Activated CD8-positive, alpha-beta memory T cell treated with anti-CD3 and anti-CD28 coated beads for 24 hours (primary cell): ENCODE results near the gene NPW.

Experiments
- DNase-seq: peaks from one replicate; pipeline ENCODE4 v3.0.0-alpha.2; 2020

Gene NPW

GRCh38 chr16:1984347-1985225, 35.0 kb upstream of the NPW start:
- peak; percentile 76 for DNase-seq

- DNase-seq = no peak
Observed at GRCh38 chr16:1985466-1986150, 34.0 kb upstream of the NPW start.

- DNase-seq = no peak
Observed at GRCh38 chr16:1987198-1987597, 32.4 kb upstream of the NPW start.

GRCh38 chr16:1989209-1990100, 30.1 kb upstream of the NPW start, which contains the start of gene SYNGR3:
TSS of gene SYNGR3 (plus strand) at chr16:1989970. CDS start at chr16:1990103, 133 bp downstream.
- no peak for DNase-seq

GRCh38 chr16:1990101-1990350, 29.6 kb upstream of the NPW start:
- no peak for DNase-seq

- no peak for DNase-seq
Observed at GRCh38 chr16:1990351-1991134, 29.0 kb upstream of the NPW start.

GRCh38 chr16:1991135-1991551, 28.4 kb upstream of the NPW start:
- DNase-seq = peak; percentile 82

GRCh38 chr16:1991588-1991947, 28.0 kb upstream of the NPW start:
- no peak for DNase-seq

- peak; percentile 99 for DNase-seq
Observed at GRCh38 chr16:1991948-1992703, 27.5 kb upstream of the NPW start.

GRCh38 chr16:1992704-1993317, 26.8 kb upstream of the NPW start:
- DNase-seq = no peak

GRCh38 chr16:1993731-1994131, 25.9 kb upstream of the NPW start:
- no peak for DNase-seq

GRCh38 chr16:1997494-1998359, 21.9 kb upstream of the NPW start:
- no peak for DNase-seq

- DNase-seq = no peak
Observed at GRCh38 chr16:1998360-1998835, 21.2 kb upstream of the NPW start.

GRCh38 chr16:1998852-1999801, 20.5 kb upstream of the NPW start:
- no peak for DNase-seq

- DNase-seq = no peak
Observed at GRCh38 chr16:1999866-2000514, 19.6 kb upstream of the NPW start.

- no peak for DNase-seq
Observed at GRCh38 chr16:2001035-2001434, 18.6 kb upstream of the NPW start.

GRCh38 chr16:2001456-2002355, 17.9 kb upstream of the NPW start:
- no peak for DNase-seq
